MCF 10A (cell line): ENCODE results near the gene TMEM200B. TPM values are rescaled to one million over a fixed set of nuclear protein-coding genes. Genes with fewer than 3 reads are reported as not detected.
"Not testable (repeated sequence)": the region's sequence is repeated elsewhere in the genome, so short reads cannot be mapped to it uniquely, and the experiment has no call there.

Source experiments
- BruUV-seq: library from RNA; stranded (reverse); fragments of 400-500 nt; replicated peaks from 2 replicates; lab custom pipeline; 2021; lab: Mats Ljungman, UMichigan
- CTCF ChIA-PET: fragments of 300-600 bp; sonication (Branson Sonifier 250); formaldehyde crosslinking; extraction: SDS; loops from one replicate; lab custom pipeline; 2021; ENCODE audit warnings: antibody characterized with exemption, inconsistent platforms; lab: Yijun Ruan, JAX
- POLR2A ChIA-PET: fragments of 300-600, 350-650 bp; sonication (Branson Sonifier 250); formaldehyde crosslinking; extraction: SDS; loops from one replicate; lab custom pipeline; 2020; ENCODE audit warnings: antibody characterized with exemption, inconsistent platforms; lab: Yijun Ruan, JAX
- DNase-seq: peaks from one replicate; pipeline ENCODE4 v3.0.0-alpha.2; 2018; ENCODE audit not compliant: unreplicated experiment
- H3K27ac Mint-ChIP-seq: one replicate; pipeline ENCODE4 v1.8.0; 2022; ENCODE audit warnings: mild to moderate bottlenecking, low read depth, mixed read lengths; ENCODE audit not compliant: unreplicated experiment
- H3K27me3 Mint-ChIP-seq: one replicate; pipeline ENCODE4 v1.8.0; 2022; ENCODE audit warnings: mixed read lengths; ENCODE audit not compliant: insufficient read depth, unreplicated experiment
- H3K36me3 Mint-ChIP-seq: one replicate; pipeline ENCODE4 v1.8.0; 2022; ENCODE audit warnings: mild to moderate bottlenecking, moderate library complexity, mixed read lengths; ENCODE audit not compliant: insufficient read depth, unreplicated experiment
- H3K4me1 Mint-ChIP-seq: one replicate; pipeline ENCODE4 v1.8.0; 2022; ENCODE audit warnings: mixed read lengths; ENCODE audit not compliant: insufficient read depth, unreplicated experiment
- H3K4me3 Mint-ChIP-seq: one replicate; pipeline ENCODE4 v1.8.0; 2022; ENCODE audit warnings: mild to moderate bottlenecking, moderate library complexity, mixed read lengths; ENCODE audit not compliant: unreplicated experiment
- H3K9me3 Mint-ChIP-seq: one replicate; pipeline ENCODE4 v1.8.0; 2022; ENCODE audit warnings: mixed read lengths; ENCODE audit not compliant: unreplicated experiment
- intact Hi-C: fragments of 100-400 bp; cut with micrococcal nuclease; formaldehyde crosslinking; loops from 2 replicates; pipeline ENCODE4 v1.14.1; 2022
- total RNA-seq: library from RNA; stranded (reverse); gene quantifications from 2 replicates; pipeline ENCODE4 v1.2.3, GENCODE V29; 2022
- TF ChIP-seq, protein P1 (sequence below): fragments of 200-600 bp; IDR thresholded peaks from one replicate; pipeline ENCODE4 v1.8.0; 2022; ENCODE audit warnings: antibody characterized with exemption, mild to moderate bottlenecking; ENCODE audit not compliant: unreplicated experiment

TMEM200B gene
- total RNA-seq, 1 experiment from 2014 or later, result not detected

- no peak overlapping the region for H3K4me3 Mint-ChIP-seq
- no peaks in the 10 kb centered on the region for H3K36me3 Mint-ChIP-seq
- DNase-seq, result no peak
- H3K9me3 Mint-ChIP-seq, result no peaks in the 10 kb centered on the region
- no TSS peak for BruUV-seq
- no peaks in the 10 kb centered on the region for H3K27me3 Mint-ChIP-seq
- intact Hi-C loops, result no loop called here
- H3K4me1 Mint-ChIP-seq, result no peaks in the 10 kb centered on the region
- TF ChIP-seq, protein P1, sequence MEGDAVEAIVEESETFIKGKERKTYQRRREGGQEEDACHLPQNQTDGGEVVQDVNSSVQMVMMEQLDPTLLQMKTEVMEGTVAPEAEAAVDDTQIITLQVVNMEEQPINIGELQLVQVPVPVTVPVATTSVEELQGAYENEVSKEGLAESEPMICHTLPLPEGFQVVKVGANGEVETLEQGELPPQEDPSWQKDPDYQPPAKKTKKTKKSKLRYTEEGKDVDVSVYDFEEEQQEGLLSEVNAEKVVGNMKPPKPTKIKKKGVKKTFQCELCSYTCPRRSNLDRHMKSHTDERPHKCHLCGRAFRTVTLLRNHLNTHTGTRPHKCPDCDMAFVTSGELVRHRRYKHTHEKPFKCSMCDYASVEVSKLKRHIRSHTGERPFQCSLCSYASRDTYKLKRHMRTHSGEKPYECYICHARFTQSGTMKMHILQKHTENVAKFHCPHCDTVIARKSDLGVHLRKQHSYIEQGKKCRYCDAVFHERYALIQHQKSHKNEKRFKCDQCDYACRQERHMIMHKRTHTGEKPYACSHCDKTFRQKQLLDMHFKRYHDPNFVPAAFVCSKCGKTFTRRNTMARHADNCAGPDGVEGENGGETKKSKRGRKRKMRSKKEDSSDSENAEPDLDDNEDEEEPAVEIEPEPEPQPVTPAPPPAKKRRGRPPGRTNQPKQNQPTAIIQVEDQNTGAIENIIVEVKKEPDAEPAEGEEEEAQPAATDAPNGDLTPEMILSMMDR, result no peak
- POLR2A ChIA-PET, result no interaction called here
- no peak overlapping the region for H3K27ac Mint-ChIP-seq
- CTCF ChIA-PET, result interaction anchor here (0.7 kb wide), 1 partner anchor 10 kb away, joined by 3 read pairs; no protein-coding TSS in a partner anchor
These were observed 40.1 kb downstream of the TMEM200B start for GRCh38 chr1:29083317-29084195.

DNA sequence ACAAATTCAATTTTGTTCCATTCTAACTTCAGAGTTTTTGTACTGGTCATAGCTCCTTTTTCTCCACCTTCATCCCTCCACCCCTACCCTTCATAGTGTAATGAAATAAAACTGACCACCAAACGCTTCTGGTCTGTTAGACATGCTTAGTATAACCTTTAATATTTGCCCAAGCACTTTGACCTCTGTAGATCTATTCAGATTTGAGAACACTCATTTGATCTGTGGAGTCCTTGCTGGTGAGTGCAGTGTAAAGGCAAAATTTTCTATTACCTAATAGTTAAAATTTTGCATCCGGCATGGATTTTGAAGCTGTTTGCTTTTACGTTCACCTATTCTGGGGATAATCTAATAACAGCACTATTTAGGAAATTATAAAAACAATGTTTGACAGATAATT, 41.2 kb downstream of the TMEM200B start:
- Mint-ChIP-seq H3K4me3 (no peak overlapping the region), H3K27ac (no peak overlapping the region), H3K9me3 (no peaks in the 10 kb centered on the region), H3K4me1 (no peaks in the 10 kb centered on the region), H3K27me3 (no peaks in the 10 kb centered on the region), H3K36me3 (no peaks in the 10 kb centered on the region)
- DNase-seq, result no peak
- intact Hi-C loops, result no loop called here
- ChIA-PET CTCF (interaction anchor here (0.6 kb wide), 1 partner anchor 25 kb away, joined by 3 read pairs; no protein-coding TSS in a partner anchor), POLR2A (interaction anchor here (1.2 kb wide), 1 partner anchor 8 kb away, joined by 3 read pairs; no protein-coding TSS in a partner anchor)
- TF ChIP-seq, protein P1, result no peak
- BruUV-seq, result no TSS peak

DNA sequence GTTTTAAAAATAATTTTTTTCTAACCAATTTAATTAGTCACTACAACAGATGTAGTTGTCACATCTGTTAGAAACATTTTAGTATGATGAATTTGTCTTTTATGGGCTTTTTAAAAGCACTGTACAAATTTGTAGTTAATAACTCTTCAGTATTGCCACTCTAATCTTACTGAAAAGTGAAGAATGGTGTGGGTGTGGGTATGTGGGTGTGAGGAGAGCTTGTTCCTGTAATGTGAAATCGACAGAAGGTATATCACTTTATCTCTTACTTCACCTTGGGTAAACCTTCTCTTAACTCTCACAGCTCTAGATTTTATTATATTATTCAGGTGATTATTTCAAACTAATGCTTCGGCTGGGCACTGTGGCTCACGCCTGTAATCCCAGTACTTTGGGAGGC, 42.5 kb downstream of the TMEM200B start:
- TF ChIP-seq, protein P1, result no peak
- intact Hi-C loops, result no loop called here
- BruUV-seq, result no TSS peak
- no peaks in the 10 kb centered on the region for H3K36me3 Mint-ChIP-seq
- ChIA-PET POLR2A (interaction anchor here (1.0 to 1.2 kb wide), 2 partner anchors 8 to 9 kb away, joined by 3 to 4 read pairs; no protein-coding TSS in a partner anchor), CTCF (interaction anchor here (0.6 to 0.7 kb wide), 2 partner anchors 19 to 119 kb away, joined by 3 read pairs; no protein-coding TSS in a partner anchor)
- H3K4me3 Mint-ChIP-seq, result no peak overlapping the region
- no peaks in the 10 kb centered on the region for H3K9me3 Mint-ChIP-seq
- no peaks in the 10 kb centered on the region for H3K4me1 Mint-ChIP-seq
- H3K27ac Mint-ChIP-seq, result no peak overlapping the region
- H3K27me3 Mint-ChIP-seq, result no peaks in the 10 kb centered on the region
- no peak for DNase-seq

GRCh38 chr1:29079916-29080629, 43.6 kb downstream of the TMEM200B start:
- BruUV-seq, H3K27ac Mint-ChIP-seq, H3K4me3 Mint-ChIP-seq, H3K36me3 Mint-ChIP-seq, H3K27me3 Mint-ChIP-seq, intact Hi-C loops, POLR2A ChIA-PET, DNase-seq, H3K4me1 Mint-ChIP-seq, H3K9me3 Mint-ChIP-seq: not testable (repeated sequence)
- CTCF ChIA-PET, result interaction anchor here (0.6 kb wide), 1 partner anchor 16 kb away, joined by 3 read pairs; no protein-coding TSS in a partner anchor
